HG03565 (cell line): Measurements from ENCODE around the gene DDX31.

Source experiments
- ATAC-seq: cut with Tn5 transposase; IDR thresholded peaks from one replicate; pipeline ENCODE4 v1.9.1; 2021; ENCODE audit warnings: mild to moderate bottlenecking, moderate library complexity; ENCODE audit not compliant: unreplicated experiment

DDX31 gene

GRCh38 chr9:132551556-132551955 lies 118.2 kb downstream of the DDX31 start:
- no peak for ATAC-seq

GRCh38 chr9:132548751-132549640 lies 120.8 kb downstream of the DDX31 start:
- no peak for ATAC-seq

GRCh38 chr9:132547976-132548730 lies 121.6 kb downstream of the DDX31 start:
- no peak for ATAC-seq

- ATAC-seq: no peak
These were observed 122.3 kb downstream of the DDX31 start for GRCh38 chr9:132547436-132547835.

- ATAC-seq: no peak
These were observed 122.7 kb downstream of the DDX31 start for GRCh38 chr9:132547052-132547431.

GRCh38 chr9:132546148-132547051 lies 123.4 kb downstream of the DDX31 start:
- no peak for ATAC-seq

- no peak for ATAC-seq
These were observed 124.2 kb downstream of the DDX31 start for GRCh38 chr9:132545578-132545977.

- no peak for ATAC-seq
These were observed 125.8 kb downstream of the DDX31 start for GRCh38 chr9:132543960-132544359.

- ATAC-seq: no peak
These were observed 126.5 kb downstream of the DDX31 start for GRCh38 chr9:132543251-132543650.
